Mononuclear cell (primary cell): ENCODE data around the gene VAV2. TPM values are rescaled to one million over a fixed set of nuclear protein-coding genes. Genes with fewer than 3 reads are reported as not detected.
"Not testable (repeated sequence)": the region's sequence is repeated elsewhere in the genome, so short reads cannot be mapped to it uniquely, and the experiment has no call there.

Source experiments
- H3K27me3 ChIP-seq: 2 replicates; pipeline ENCODE4 v1.6.0; 2011; ENCODE audit warnings: low read length, control low read depth; ENCODE audit not compliant: insufficient read depth
- H3K4me1 ChIP-seq: 2 replicates; pipeline ENCODE4 v1.5.1; 2011; ENCODE audit warnings: mild to moderate bottlenecking, low read length, control low read depth; ENCODE audit not compliant: insufficient read depth
- H3K4me3 ChIP-seq: 2 replicates; pipeline ENCODE4 v1.5.1; 2011; ENCODE audit warnings: mild to moderate bottlenecking, low read length, moderate library complexity
- H3K9me3 ChIP-seq: 2 replicates; pipeline ENCODE4 v1.5.1; 2011; ENCODE audit warnings: low read depth, mild to moderate bottlenecking, control low read depth, low read length
- total RNA-seq: library from RNA; depleted of rRNA; stranded (reverse); fragments of >200 nt; gene quantifications from one replicate; pipeline ENCODE4 v1.2.3, GENCODE V29; 2012

The VAV2 gene
- total RNA-seq, 1 donor = 4.5 TPM

DNA sequence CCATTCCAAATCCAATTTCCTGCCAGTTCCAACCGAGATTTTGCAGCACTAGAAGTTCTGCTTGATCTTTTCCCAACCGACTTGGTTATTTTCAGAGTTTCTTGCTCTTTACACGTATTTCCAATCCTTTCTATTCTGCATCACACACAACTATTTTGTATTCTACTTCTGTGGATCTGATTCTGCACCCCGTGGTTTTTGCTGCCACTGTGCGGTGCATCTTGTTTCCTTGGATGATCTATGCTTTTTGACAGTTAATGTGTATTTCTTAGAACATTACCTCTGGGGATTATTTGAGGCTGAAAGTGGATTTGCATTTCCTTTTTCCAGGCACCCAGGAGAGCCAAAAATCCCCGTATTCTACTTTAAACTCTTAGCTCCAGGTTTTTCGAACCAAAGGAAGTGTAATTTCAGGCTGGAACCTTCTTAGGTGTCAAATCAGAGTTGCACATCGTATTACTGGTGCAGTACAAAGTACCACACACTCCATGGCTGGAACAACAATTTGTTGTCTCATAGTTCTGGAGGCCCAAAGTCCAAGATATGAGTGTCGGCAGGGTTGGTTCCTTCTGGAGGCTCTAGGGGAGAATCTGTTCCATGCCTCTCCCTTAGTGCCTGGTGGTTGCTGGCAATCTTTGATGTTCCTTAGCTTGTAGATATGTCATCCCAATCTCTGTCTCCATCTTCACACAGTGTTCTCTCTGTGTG, 239.2 kb downstream of the VAV2 start:
- H3K27me3 ChIP-seq = peaks cover 7% of the 10 kb centered on the region
- no peaks in the 10 kb centered on the region for H3K9me3 ChIP-seq
- no peak overlapping the region for H3K4me3 ChIP-seq
- H3K4me1 ChIP-seq = no peaks in the 10 kb centered on the region

DNA sequence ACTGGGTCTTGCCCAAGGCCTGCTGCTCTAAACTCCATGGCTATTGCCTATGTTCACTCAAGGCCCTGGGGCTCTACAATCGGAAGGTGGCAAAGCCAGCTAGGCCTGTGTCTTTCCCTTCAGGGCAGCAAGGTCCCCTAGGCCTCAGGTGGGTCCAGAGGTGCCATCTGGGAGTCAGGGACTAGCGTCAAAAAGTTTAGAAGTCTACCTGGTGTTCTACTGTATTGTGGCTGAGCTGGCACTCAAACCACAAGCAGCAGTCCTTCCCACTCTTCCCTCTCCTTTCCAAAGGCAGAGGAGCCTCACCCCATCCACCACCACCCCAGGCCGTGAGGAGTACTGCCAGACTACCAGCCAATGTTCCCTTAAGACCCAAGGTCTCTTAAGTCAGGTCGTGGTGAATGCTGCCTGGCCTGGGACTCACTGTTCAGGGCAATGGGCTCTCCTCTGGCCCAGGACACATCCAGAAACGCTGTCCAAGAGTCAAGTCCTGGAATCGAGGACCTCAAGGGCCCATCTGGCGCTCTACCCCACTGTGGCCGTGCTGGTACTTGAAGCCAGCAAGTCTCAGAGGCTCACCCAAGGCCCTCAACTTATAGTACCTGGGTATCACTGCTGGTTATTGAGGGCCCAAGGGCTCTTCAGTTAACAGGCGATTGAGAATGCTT, 241.0 kb downstream of the VAV2 start:
- H3K4me3 ChIP-seq = no peak overlapping the region
- H3K4me1 ChIP-seq = no peaks in the 10 kb centered on the region
- H3K9me3 ChIP-seq = no peaks in the 10 kb centered on the region
- H3K27me3 ChIP-seq = peaks cover 14% of the 10 kb centered on the region

DNA sequence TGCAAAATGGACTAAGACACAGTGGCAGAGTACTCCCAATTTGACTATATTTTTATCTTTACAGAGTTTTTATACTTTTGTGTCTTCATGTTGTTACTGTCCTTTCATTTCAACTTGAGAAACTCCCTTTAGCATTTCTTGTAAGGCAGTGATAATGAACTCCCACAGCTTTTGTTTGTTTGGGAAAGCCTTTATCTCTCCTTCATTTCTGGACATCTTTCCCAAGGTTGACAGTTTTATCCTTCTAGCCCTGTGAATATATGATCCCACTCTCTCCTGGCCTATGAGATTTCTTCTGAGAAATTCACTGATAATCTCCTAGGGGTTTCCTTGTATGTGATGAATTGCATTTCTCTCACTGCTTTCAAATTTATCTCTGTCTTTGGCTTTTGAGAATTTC, 244.8 kb downstream of the VAV2 start:
- H3K9me3 ChIP-seq = no peaks in the 10 kb centered on the region
- H3K4me3 ChIP-seq = no peak overlapping the region
- peaks cover 14% of the 10 kb centered on the region for H3K27me3 ChIP-seq
- no peaks in the 10 kb centered on the region for H3K4me1 ChIP-seq

DNA sequence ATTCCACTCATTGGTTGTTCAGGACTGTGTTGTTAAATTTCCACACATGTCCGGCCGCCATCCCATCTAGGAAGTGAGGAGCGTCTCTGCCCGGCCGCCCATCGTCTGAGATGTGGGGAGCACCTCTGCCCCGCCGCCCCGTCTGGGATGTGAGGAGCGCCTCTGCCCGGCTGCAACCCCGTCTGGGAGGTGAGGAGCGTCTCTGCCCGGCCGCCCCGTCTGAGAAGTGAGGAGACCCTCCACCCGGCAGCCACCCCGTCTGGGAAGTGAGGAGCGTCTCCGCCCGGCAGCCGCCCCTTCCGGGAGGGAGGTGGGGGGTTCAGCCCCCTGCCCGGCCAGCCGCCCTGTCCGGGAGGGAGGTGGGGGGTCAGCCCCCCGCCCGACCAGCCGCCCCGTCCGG, 247.6 kb downstream of the VAV2 start:
- H3K9me3 ChIP-seq, H3K4me1 ChIP-seq, H3K4me3 ChIP-seq: not testable (repeated sequence)
- peaks cover 12% of the 10 kb centered on the region for H3K27me3 ChIP-seq

DNA sequence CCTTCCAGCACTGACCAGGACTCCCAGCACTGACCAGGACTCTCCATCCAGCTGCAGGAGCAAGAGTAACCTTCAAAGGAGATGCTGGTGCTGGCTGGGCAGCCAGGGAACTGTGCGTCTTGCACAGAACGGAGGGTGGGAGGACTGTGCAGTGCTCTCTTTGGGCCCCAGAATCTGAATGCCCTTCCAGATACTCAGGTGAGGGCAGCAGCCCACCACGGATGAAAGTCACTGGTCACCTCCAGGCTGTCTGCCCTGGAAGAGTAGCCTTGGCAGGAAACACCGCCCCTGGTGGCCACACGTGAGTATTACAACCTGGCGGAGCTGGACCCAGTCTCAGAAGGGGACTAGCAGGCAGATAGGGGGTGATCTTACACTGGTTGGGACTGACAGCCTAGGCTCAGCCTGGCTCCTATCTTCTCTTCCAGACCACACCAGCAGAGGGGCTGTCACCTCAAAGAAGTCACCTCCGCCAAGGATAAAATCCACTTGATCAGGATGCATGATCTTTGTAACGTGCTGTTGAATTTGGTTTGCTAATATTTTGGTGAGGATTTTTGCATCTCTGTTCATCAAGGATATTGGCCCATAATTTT, 249.2 kb downstream of the VAV2 start:
- Histone ChIP-seq H3K4me1 (peaks cover 4% of the 10 kb centered on the region), H3K4me3 (no peak overlapping the region), H3K9me3 (no peaks in the 10 kb centered on the region), H3K27me3 (peaks cover 7% of the 10 kb centered on the region)

DNA sequence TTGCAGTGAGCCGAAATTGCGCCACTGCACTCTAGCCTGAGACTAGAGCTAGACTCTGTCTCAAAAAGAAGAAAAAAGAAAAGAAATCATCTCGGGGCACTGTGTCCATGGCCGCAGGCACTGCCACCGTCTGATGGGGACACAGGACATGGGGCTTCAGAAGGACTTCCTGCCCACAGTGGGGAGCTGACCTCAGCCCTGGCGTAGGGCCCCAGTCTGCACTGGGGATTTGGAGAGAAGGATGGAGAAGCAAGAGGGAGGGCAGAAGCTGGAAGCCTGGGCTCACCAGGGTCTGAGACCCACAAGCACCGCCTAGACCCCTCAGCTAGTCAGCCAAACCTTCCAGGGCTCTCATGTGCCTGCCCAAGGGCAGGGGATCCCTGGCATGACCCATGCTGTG, 249.9 kb downstream of the VAV2 start:
- Histone ChIP-seq H3K27me3 (peaks cover 3% of the 10 kb centered on the region), H3K4me1 (peaks cover 4% of the 10 kb centered on the region), H3K9me3 (no peaks in the 10 kb centered on the region), H3K4me3 (no peak overlapping the region)

DNA sequence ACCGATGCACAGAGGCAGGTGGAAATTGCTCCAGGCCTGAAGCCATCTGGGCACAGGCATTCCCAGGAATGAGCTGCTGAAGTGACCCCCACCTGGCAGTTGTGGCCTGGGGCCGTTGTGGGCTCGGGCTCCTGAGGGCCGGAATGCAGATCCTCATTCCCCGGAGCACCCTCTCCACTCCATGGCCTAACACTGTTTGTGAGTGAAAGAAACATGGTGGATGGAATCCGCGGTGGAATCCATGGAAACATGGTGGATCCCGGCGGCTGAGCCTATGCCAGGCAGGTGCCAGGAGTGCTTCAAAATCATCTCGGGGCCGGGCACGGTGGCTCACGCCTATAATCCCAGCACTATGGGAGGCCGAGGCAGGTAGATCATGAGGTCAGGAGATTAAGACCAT, 250.4 kb downstream of the VAV2 start:
- Histone ChIP-seq H3K4me1 (peaks cover 4% of the 10 kb centered on the region), H3K9me3 (no peaks in the 10 kb centered on the region), H3K27me3 (no peaks in the 10 kb centered on the region), H3K4me3 (no peak overlapping the region)

DNA sequence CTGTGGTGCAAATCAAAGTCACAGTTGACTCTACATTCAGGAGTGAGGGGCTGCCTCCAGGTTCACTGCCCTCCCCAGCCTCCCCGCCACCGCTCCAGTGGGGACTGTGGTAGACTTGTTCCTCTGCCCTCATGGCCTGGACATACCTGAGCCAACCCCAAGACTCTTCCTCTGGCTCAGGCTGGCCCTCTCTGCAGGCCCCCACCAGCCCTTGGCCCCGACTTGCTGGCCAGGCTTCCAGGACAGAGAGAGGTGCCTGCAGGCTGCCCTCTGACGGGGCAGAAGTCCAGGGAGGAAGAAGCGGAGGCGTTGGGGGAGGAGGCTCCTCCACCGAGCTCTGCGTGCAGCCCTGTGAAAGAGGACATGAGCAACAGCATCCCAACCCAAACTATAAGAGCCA, 251.2 kb downstream of the VAV2 start:
- Histone ChIP-seq H3K9me3 (no peaks in the 10 kb centered on the region), H3K4me1 (peaks cover 4% of the 10 kb centered on the region), H3K27me3 (no peaks in the 10 kb centered on the region), H3K4me3 (no peak overlapping the region)

DNA sequence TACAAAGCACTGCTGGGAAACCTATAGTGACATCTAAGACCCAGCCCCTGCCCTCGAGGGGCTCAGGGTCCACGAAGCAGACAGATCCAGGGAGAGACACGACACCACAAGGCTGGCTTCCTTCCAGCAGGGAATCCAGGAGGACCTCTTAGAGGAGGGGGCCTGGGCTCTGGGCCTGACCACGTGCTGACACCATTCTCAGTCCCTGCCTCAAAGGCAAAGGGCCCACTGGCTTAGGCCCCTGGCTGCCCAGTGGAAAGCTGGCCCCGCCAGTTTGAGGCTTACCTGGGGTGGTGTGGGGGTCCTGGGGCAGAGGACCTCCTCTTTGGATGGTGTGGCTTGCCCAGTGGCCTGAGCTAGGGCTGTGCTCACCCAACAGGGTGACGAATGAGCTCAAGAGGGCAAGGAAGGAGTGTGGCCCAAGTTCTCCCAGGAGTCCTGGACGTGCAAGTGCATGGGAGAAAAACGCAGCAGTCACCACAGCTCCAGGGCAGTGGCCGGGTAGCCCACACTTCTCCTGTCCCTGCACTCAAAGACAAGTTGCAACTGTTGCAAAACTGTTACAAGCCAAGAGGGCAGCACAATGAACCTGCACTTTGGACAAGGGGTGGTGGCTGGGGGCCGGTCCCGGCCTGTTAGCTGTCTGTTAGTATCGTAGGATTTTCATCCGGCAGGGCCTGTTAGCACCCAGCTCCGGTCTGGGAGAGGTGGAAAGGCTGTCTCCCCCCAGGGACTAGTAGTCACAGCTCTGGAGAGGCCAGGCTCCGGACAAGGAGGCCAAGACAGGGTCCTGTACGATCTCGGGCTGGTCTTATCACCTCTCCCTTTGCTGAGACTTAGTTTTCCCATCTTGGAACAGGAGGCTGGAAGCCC, 252.5 kb downstream of the VAV2 start:
- no peak overlapping the region for H3K4me3 ChIP-seq
- H3K9me3 ChIP-seq = no peaks in the 10 kb centered on the region
- no peaks in the 10 kb centered on the region for H3K27me3 ChIP-seq
- peaks cover 4% of the 10 kb centered on the region for H3K4me1 ChIP-seq

DNA sequence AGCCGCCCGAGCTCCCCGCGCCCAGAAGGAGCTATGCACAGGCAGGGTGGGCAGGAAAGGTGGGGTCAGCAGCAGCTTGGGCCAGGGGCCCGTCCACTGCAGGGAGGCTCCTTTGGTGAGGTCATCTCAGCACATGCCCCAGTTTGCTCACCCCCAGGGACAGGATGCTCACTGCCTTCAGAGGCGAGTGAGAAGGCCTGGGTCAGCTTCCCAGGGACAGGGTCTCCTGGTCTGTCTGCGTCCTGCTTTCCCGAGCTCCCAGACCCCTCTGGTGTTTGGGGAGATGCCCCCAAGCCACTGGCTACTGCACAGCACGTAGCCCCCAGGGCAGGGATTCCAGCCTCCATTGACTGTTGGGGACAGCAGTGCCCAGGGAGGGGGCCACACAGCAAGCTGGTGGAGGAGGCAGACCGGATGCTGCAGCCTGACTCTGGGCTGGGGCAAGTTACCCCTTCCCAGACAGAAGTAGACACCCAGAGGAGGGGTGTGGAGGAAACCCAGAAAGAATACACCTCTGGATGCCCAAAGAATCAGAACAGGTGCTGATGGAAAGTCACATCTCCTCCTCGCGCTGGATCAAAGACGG, 253.4 kb downstream of the VAV2 start:
- peaks cover 4% of the 10 kb centered on the region for H3K4me1 ChIP-seq
- no peaks in the 10 kb centered on the region for H3K27me3 ChIP-seq
- H3K9me3 ChIP-seq = no peaks in the 10 kb centered on the region
- H3K4me3 ChIP-seq = no peak overlapping the region

DNA sequence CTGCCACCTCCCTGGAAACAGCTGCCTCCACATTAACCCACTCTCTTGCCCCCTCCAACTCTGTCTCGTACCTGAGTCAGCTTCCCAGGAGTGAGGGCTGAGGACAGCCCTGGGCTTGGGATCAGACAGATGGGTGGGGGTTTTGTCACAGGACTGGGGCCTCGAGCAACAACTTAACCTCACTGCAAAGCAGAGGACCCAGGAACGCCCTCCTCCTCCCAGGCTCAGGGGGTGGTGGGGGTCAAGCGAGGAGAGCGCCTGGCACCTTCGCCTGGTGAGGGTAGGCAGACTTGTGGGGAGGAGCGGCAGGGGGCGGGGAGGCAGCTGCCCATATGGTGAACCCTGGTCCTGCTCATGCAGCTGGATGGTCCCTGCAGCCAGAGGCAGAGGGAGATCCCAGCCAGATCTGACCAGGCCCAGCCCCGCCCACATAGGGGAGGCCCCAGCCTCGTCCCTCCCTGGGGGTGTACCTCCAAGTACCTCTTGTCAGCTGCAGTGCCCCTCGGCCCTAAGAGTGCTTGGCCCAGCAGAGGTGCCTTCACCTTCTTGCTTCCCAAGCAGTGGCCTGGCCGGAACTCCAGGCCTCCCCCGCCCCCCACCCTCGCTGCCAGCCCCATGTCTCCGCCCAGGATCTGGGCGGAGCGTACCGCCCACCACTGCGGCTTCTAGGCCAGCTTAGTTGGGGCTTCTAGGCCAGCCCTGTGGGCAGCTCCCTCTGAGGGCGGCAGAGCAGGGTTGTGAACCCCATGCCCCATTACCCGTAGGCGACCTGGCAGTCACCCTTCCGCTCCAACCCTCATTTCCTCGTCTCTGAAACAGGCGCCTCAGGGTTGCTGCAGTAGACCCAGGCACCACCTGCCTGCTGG, 254.1 kb downstream of the VAV2 start, which contains the start of gene SARDH:
Gene SARDH (minus strand): TSS at position 579 of the 866 bp plus-strand sequence. CDS start 4,179 bp downstream, outside the sequence.
- Histone ChIP-seq H3K4me1 (peaks cover 4% of the 10 kb centered on the region), H3K4me3 (peak within 1 kb of the TSS; percentile 4), H3K9me3 (no peaks in the 10 kb centered on the region), H3K27me3 (no peaks in the 10 kb centered on the region)

DNA sequence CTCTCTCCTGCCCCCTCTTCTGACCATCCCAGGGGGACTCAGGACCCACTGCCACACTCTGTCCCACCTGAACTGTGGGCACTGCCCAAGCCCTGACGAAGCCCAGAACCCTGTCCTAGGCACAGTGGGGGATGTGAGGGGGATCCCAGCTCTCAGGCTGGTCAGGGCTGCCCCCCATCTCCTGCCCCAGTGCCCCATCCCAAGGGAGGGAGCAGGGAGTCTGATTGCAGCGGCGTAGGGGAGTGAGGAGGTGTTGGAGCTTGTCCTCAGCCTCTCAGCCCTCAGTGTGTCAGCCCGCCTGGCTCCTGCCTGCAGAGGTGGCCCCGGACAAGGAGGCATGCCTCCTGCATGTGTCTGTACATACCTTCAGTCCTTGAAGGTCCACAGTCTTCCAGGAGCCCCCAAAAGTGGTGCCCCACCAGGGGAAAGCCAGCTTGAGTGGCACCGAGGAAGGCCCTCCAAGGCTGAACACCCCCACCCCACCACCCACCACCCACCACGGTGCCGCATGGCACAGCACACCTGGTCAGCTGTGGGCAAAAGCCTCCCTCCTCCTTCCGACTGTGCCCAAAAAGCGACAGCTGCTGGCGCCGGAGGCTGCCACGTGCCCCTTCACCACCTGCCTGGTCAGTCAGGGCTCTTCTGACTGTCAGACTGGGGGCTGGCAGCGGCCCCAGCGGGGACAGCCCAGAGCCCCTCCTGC, 254.9 kb downstream of the VAV2 start:
- Histone ChIP-seq H3K4me1 (peaks cover 4% of the 10 kb centered on the region), H3K9me3 (no peaks in the 10 kb centered on the region), H3K27me3 (no peaks in the 10 kb centered on the region), H3K4me3 (no peak overlapping the region)

DNA sequence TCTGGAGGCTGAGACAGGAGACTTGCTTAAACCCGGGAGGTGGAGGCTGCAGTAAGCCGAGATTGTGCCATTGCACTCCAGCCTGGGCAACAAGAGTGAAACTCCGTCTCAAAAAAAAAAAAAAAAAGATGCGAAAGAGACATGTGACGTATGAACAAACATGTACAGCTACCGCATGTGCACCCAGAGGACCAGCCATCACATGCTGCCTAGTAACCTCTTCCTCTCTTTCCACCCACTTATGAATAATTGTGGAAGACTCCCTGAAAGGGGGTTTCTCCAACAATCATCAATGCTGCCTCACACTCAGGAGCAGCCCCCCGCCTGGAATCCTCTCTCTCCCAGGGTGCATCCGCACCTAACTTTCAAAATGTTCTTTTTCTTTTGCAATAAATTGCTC, 256.2 kb downstream of the VAV2 start:
- Histone ChIP-seq H3K4me1 (peaks cover 4% of the 10 kb centered on the region), H3K4me3 (no peak overlapping the region), H3K27me3 (no peaks in the 10 kb centered on the region), H3K9me3 (no peaks in the 10 kb centered on the region)
